GM12891 (cell line): ENCODE results near the gene MEPCE.

Source experiments
- PAX5 ChIP-seq: IDR thresholded peaks from 2 replicates; pipeline ENCODE4 v1.6.1; 2011; ENCODE audit warnings: low read length, moderate library complexity, mild to moderate bottlenecking; ENCODE audit not compliant: insufficient read depth, severe bottlenecking
- POLR2A ChIP-seq: IDR thresholded peaks from 2 replicates; pipeline ENCODE4 v1.6.1; 2011; ENCODE audit warnings: low read depth, low read length, control low read depth
- POLR2AphosphoS5 ChIP-seq: IDR thresholded peaks from 2 replicates; pipeline ENCODE4 v1.6.1; 2011; ENCODE audit warnings: low read depth, low read length, control low read depth
- POU2F2 ChIP-seq: IDR thresholded peaks from 2 replicates; pipeline ENCODE4 v1.6.1; 2011; ENCODE audit warnings: low read depth, mild to moderate bottlenecking, control low read depth, low read length, moderate library complexity
- SPI1 ChIP-seq: IDR thresholded peaks from 2 replicates; pipeline ENCODE4 v1.6.1; 2011; ENCODE audit warnings: low read depth, low read length, control low read depth
- TAF1 ChIP-seq: IDR thresholded peaks from 2 replicates; pipeline ENCODE4 v1.6.1; 2011; ENCODE audit warnings: low read depth, low read length, control low read depth

DNA sequence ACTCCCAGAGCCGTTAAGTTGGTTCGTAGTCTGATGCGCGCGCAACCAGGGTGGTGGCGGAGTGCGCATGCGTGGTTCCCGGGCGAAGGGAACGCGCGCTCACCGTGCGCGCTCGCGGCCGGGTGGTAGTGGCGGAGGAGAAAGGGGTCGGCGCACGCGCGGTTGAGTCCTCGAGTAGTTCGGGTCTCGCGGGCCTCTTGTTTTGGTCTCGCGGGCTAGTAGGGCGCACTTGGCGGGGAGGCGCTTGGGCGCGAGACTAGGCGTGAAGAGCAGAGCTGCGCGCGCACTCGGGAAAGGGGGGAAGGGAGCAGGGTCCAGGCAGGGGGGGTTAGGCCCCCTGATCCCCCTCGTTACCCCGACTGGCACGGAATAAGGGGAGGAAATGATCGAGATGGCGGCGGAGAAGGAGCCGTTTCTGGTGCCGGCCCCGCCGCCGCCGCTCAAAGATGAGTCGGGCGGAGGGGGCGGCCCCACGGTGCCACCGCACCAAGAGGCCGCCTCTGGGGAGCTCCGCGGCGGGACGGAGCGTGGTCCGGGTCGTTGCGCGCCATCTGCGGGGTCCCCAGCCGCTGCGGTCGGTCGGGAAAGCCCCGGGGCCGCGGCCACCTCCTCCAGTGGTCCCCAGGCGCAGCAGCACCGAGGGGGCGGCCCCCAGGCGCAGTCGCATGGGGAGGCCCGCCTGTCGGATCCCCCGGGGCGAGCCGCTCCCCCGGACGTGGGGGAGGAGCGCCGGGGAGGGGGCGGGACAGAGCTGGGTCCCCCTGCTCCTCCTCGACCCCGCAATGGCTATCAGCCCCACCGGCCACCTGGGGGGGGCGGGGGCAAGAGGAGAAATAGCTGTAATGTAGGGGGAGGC, at the start of gene MEPCE:
- TF ChIP-seq TAF1 (peak; percentile 38; the same call in 1 of the 2 replicates), POLR2A (peak; percentile 18; the same call in 1 of the 2 replicates), POLR2AphosphoS5 (no peak), SPI1 (no peak), POU2F2 (0 out of 2 replicates have a peak, but pooled peaks have one; percentile 14), PAX5 (no peak)
